ENCODE results near the gene TANC1. TPM values are rescaled to one million over a fixed set of nuclear protein-coding genes. Genes with fewer than 3 reads are reported as not detected.
A peak's percentile ranks its signal among the peaks of the same experiment; 100 is the strongest.

TANC1 gene
- total and polyA plus RNA-seq, 7 donors: 3.6 to 74.5 (median 47.0) TPM

GRCh38 chr2:159000072-159000471 is 31.6 kb downstream of the TANC1 start:
- WGBS, 2 donors: 83 to 91% methylated on average over 8 of the region's 8 CpGs
- H3K27ac ChIP-seq: no peak overlapping the region
- DNase-seq: no peak

GRCh38 chr2:159002462-159003111 is 34.1 kb downstream of the TANC1 start:
- DNase-seq: no peak
- 40 to 59% methylated on average over 7 of the region's 7 CpGs for WGBS, 2 donors
- H3K27me3 ChIP-seq: no peaks in the 10 kb centered on the region
- H3K36me3 ChIP-seq: no peaks in the 10 kb centered on the region
- no peaks in the 10 kb centered on the region for H3K9me3 ChIP-seq
- intact Hi-C loops (cut with DNase I): no loop called here
- H3K4me3 ChIP-seq: no peak overlapping the region
- H3K27ac ChIP-seq: peak overlapping the region; percentile 9 to 40 (median 34)
- peaks cover 0 to 36% (median 19%) of the 10 kb centered on the region in 4 donors for H3K4me1 ChIP-seq
- no peak for TF ChIP-seq POLR2AphosphoS5 (IDR thresholded peaks at IDR 0.05)
- TF ChIP-seq EP300 (IDR thresholded peaks at IDR 0.05): no peak
- no peak for TF ChIP-seq CTCF (IDR thresholded peaks at IDR 0.05)
- no peak for TF ChIP-seq POLR2A (IDR thresholded peaks at IDR 0.05)

More at GRCh38 chr2:159000072-159000471, 31.6 kb downstream of the TANC1 start:
- Histone ChIP-seq H3K4me3 (no peak overlapping the region), H3K36me3 (no peaks in the 10 kb centered on the region), H3K27me3 (no peaks in the 10 kb centered on the region), H3K9me3 (no peaks in the 10 kb centered on the region), H3K4me1 (peaks cover 0 to 42% (median 28%) of the 10 kb centered on the region in 4 donors)
- TF ChIP-seq POLR2AphosphoS5 (IDR thresholded peaks at IDR 0.05): no peak
- TF ChIP-seq POLR2A (IDR thresholded peaks at IDR 0.05): no peak
- no peak for TF ChIP-seq EP300 (IDR thresholded peaks at IDR 0.05)
- TF ChIP-seq CTCF (IDR thresholded peaks at IDR 0.05): no peak
- intact Hi-C loops (cut with DNase I): no loop called here

- peak overlapping the region in 1 of 4 donors; percentile 39 for H3K27ac ChIP-seq
- H3K36me3 ChIP-seq: no peaks in the 10 kb centered on the region
- no peaks in the 10 kb centered on the region for H3K9me3 ChIP-seq
- intact Hi-C loops (cut with DNase I): no loop called here
- TF ChIP-seq EP300 (IDR thresholded peaks at IDR 0.05): no peak
- no peak for TF ChIP-seq CTCF (IDR thresholded peaks at IDR 0.05)
- TF ChIP-seq POLR2A (IDR thresholded peaks at IDR 0.05): no peak
- TF ChIP-seq POLR2AphosphoS5 (IDR thresholded peaks at IDR 0.05): no peak
- no peak overlapping the region for H3K4me3 ChIP-seq
- no peak for DNase-seq
- no peaks in the 10 kb centered on the region for H3K27me3 ChIP-seq
- WGBS, 2 donors: 89 to 96% methylated on average over 13 of the region's 13 CpGs
- H3K4me1 ChIP-seq: peaks cover 0 to 30% (median 19%) of the 10 kb centered on the region in 4 donors
These were observed 35.1 kb downstream of the TANC1 start for GRCh38 chr2:159003555-159003954.

- TF ChIP-seq POLR2A (IDR thresholded peaks at IDR 0.05) (no peak), POLR2AphosphoS5 (IDR thresholded peaks at IDR 0.05) (no peak), CTCF (IDR thresholded peaks at IDR 0.05) (no peak), EP300 (IDR thresholded peaks at IDR 0.05) (no peak)
- H3K4me1 ChIP-seq: peaks cover 0 to 21% (median 14%) of the 10 kb centered on the region in 4 donors
- intact Hi-C loops (cut with DNase I): no loop called here
- no peaks in the 10 kb centered on the region for H3K27me3 ChIP-seq
- 98 to 99% methylated on average over 6 of the region's 6 CpGs for WGBS, 2 donors
- H3K9me3 ChIP-seq: no peaks in the 10 kb centered on the region
- no peaks in the 10 kb centered on the region for H3K36me3 ChIP-seq
- no peak overlapping the region for H3K27ac ChIP-seq
- DNase-seq: no peak
- no peak overlapping the region for H3K4me3 ChIP-seq
These were observed 36.4 kb downstream of the TANC1 start for GRCh38 chr2:159004849-159005248.

All from sigmoid colon (tissue), 7 donors.